Measurements from ENCODE around the gene JADE2.

JADE2 gene

DNA sequence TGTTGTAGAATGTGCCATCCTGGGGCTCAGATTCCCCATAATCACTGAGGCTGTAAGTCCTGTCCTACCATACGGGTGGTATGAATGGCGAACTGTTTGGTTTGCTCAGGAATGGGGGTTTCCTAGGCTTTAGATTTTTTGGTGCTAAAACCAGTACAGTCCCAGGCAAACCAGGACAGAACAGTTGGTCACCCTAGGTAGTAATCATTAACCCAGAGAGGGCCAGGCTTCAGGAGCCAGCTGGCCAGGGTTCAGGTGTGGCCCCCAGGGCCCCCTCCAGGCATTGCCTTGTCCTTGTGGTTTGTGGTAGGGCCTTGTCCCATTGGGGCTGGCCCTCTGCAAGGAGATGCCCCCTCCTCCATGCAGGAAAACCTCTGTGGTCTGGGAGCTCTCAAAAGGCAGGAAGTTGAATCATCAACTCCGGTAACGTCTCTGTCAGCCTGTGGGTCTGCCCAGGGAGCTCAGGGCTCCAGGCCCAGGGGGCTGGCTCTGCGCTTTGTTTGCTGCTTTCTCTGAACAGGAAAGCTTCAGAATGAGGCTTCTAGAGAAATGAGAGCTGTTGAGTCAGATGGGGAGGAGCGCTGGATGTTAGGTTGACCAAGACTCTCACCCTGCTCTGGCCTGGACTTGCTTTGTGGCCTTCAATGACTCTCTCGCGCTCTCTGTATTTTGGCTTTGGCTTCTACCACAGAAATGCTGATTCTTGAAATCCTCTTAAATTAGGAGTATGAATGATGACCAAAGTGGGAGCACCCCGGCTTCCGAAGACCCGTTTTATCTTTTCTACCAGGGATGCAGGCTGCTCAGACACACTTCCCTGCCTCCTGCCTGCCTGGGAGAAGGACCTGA lies 22.2 kb upstream of the JADE2 start:
- FAIRE-seq (no peak), DNase-seq (ENCODE audit: insufficient read length, low spot score) (no peak)
- TF ChIP-seq, protein P1, sequence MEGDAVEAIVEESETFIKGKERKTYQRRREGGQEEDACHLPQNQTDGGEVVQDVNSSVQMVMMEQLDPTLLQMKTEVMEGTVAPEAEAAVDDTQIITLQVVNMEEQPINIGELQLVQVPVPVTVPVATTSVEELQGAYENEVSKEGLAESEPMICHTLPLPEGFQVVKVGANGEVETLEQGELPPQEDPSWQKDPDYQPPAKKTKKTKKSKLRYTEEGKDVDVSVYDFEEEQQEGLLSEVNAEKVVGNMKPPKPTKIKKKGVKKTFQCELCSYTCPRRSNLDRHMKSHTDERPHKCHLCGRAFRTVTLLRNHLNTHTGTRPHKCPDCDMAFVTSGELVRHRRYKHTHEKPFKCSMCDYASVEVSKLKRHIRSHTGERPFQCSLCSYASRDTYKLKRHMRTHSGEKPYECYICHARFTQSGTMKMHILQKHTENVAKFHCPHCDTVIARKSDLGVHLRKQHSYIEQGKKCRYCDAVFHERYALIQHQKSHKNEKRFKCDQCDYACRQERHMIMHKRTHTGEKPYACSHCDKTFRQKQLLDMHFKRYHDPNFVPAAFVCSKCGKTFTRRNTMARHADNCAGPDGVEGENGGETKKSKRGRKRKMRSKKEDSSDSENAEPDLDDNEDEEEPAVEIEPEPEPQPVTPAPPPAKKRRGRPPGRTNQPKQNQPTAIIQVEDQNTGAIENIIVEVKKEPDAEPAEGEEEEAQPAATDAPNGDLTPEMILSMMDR (IDR thresholded peaks at IDR 0.05; ENCODE audit: insufficient read depth, missing control alignments), result no peak

DNA sequence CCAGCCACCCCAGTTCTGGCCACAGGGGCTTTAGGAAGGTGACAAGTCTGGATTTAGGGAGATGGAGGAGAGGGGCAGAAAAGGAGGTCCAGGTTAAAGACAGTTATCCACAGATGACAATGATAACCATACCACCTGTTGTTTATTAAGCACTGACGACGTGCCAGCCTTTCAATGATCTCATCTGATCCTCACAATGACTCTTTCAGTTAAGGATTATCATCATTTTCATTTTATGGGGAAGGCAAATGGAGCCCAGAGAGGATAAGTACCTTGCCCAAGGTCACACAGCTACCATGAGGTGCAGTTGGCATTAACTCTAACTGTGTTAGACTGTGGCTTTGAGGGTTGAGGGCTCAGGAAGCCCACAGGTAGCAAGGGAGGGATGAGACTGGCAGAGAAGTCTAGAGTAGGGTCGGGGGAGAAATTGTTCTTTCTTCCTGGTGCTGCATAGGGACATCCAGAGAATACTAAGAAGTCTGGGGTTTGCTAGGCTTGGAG lies 21.5 kb upstream of the JADE2 start:
- no peak for DNase-seq (ENCODE audit: insufficient read length, low spot score)
- no peak for FAIRE-seq
- TF ChIP-seq, protein P1 (IDR thresholded peaks at IDR 0.05; ENCODE audit: insufficient read depth, missing control alignments), result no peak

DNA sequence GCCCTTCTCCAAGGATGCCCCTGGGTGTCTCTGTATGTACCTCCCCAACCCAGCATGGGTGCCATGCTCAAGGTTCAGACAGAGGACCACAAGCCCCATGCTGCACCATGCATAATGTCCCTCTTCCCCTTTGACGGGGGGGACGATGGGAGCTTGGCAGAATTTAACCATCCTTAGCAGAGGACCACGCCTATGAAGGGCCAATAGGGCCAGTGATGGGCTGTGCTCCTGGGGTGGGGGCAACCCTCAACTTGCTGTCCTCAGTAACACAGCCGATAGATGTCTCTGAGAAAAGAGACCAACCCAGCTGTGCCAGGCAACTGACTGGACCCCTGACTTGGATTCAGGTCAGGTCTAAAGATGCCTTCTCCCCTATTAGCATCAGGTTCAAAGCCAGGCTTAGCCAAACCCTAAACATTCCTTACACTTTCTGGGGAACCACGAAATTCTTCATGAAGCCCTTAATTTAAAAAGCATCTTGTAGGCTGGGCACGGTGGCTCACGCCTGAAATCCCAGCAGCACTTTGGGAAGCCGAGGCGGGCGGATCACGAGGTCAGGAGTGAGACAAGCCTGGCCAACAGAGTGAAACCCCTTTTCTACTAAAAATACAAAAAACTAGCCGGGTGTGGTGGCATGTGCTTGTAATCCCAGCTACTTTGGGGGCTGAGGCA lies 20.7 kb upstream of the JADE2 start:
- TF ChIP-seq, protein P1 (IDR thresholded peaks at IDR 0.05; ENCODE audit: insufficient read depth, missing control alignments), result no peak
- no peak for FAIRE-seq
- DNase-seq (ENCODE audit: insufficient read length, low spot score), result no peak

DNA sequence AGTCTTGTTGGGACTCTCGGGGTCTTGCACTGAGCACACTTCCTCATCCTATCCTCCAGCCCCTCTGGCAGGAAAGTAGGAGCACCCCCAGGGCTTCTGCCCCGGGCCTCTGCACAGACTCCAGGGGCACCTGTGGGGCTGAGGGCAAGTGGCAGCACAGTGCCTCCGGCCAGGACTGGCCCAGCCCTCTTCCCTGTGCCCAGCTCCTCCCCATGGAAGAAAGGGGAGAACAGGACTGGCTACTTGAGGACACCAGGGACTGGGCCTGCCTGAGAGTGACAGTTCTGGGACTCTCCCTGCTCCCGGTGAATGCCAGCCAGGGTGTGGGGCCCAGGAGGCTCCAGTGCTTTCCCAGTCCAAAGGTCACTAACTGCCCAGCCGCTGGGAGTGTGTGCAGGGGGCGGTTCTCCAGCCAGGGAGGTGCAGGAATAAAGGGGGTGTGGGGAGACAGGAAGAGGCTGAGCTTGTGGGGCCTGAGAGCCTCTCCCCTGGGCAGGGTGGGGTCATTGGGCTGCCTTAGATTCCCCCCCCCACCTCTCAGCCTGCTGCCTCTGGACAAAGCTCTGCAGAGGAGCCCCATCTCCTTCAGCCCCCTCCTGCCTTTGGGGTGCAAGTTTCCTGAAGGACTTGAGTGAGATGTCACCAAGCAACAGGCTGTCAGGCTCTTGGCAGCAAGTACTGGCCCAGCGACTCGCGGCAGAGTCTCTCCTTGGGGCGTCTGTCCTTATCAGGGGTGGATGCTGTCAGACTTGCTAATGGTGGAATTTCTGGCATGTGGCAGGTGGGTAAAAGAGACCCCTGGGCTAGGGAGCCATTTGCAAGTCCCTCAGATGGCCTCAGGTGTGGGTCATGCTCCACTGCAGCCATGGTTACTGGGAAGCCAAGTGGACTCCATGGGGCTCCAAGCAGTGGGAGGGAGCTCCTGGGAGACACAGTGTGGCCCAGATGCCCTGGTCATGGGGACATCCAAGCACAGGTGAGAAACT lies 19.1 kb upstream of the JADE2 start:
- FAIRE-seq (no peak), DNase-seq (ENCODE audit: insufficient read length, low spot score) (no peak)
- TF ChIP-seq, protein P1 (IDR thresholded peaks at IDR 0.05; ENCODE audit: insufficient read depth, missing control alignments), result no peak

DNA sequence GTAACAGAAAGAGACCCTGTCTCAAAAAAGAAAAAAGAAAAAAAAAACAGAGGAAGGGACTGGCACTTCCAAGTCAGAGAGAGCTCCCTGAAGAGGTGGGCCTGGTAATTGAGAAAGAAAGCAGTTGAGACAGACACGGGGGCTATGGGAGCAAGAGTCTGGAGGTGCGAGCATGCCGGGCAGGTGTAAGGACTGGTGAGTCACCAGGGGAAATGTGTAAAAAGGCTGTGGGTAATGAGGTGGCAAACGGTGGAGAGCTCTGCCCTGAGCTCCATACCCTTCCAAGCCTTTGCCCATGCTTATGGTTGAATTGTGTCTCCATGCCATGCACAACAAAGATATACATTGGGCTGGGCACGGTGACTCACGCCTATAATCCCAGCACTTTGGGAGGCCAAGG lies 18.0 kb upstream of the JADE2 start:
- TF ChIP-seq, protein P1 (IDR thresholded peaks at IDR 0.05; ENCODE audit: insufficient read depth, missing control alignments), result no peak
- DNase-seq (ENCODE audit: insufficient read length, low spot score) (no peak), FAIRE-seq (no peak)

DNA sequence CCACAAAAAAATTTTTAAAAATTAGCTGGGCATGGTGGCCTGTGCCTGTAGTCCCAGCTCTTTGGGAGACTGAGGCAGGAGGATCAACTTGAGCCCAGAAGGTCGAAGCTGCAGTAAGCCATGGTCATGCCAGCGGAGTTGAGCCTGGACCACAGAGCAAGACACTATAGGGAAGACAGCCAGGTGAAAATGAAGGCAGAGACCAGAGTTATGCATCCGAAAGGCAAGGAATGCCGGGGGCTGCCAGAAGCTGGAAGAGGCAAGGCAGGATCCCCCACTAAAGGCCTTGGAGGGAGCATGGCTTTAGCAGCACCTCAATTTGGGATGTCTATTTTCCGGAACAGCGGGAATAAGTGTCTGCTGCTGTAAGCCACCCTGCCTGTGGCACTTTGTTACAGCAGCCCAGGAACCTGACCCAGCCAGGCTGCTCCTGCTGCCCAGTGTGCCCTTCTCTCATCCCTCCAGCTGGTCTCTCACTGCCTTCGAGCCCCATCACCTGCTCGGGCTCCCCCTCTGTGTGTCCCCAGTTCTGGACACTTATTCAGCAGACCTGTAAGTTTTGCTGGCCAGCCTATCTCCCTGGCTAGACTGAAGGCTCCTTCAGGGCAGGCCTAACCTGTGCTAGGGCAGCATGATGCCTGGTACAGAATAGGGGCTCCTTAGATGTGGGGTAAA lies 16.8 kb upstream of the JADE2 start:
- TF ChIP-seq, protein P1 (IDR thresholded peaks at IDR 0.05; ENCODE audit: insufficient read depth, missing control alignments), result no peak
- DNase-seq (ENCODE audit: insufficient read length, low spot score) (no peak), FAIRE-seq (no peak)

Data from D721Med (cell line).